Upper lobe of left lung (tissue), 4 donors: Measurements from ENCODE around the gene LRRC74B.

Experiments
- POLR2A ChIP-seq, 4 donors: fragments of 450-650 bp; IDR thresholded peaks; one replicate each; pipeline ENCODE4 v1.5.1; 2016 to 2017; ENCODE audit warnings: antibody characterized with exemption in 4 of 4, mild to moderate bottlenecking in 2 of 4
- POLR2AphosphoS5 ChIP-seq, 2 donors: sonication (generic); formaldehyde crosslinking; IDR thresholded peaks; one replicate each; pipeline ENCODE4 v1.5.1; 2017; ENCODE audit warnings: antibody characterized with exemption in 2 of 2

DNA sequence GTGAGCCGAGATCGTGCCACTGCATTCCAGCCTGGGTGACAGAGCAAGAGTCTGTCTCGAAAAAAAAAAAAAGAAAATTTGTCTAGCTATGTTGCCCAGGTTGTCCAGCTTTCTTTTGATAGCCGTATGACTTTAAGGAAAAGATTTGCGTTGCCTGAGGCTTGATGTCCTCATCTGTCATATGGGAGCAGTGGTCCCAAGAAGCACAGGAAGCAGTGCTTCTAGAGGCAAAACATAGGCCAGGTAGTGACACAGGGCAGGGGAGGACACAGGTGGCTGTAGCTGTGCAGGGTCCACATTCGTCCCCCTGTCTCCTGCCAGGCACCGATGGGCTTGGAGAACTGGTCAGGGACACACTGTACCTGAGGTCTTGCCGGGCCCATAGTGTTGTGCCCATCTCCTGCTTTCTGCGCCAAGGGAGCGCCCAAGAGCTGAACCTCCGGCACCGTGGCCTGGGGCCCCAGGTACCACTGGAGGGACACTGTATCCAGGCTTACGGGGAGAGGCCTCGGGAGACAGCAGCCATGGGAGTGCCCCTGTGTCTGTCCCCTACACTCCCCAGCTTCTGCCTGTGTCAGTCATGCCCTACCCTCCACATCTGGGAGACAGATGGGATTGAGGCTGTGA lies 1.4 kb downstream of the LRRC74B start:
- TF ChIP-seq POLR2AphosphoS5 (IDR thresholded peaks at IDR 0.05): no peak
- no peak for TF ChIP-seq POLR2A (IDR thresholded peaks at IDR 0.05)
